NCI-H2081 treated with DMSO at 0.1 percent for 48 hours (cell line): ENCODE measurements around the gene DUS4L.

ENCODE experiments used
- DNase-seq: peaks from one replicate; lab custom pipeline; 2025; lab: John Stamatoyannopoulos, UW

DUS4L gene

DNA sequence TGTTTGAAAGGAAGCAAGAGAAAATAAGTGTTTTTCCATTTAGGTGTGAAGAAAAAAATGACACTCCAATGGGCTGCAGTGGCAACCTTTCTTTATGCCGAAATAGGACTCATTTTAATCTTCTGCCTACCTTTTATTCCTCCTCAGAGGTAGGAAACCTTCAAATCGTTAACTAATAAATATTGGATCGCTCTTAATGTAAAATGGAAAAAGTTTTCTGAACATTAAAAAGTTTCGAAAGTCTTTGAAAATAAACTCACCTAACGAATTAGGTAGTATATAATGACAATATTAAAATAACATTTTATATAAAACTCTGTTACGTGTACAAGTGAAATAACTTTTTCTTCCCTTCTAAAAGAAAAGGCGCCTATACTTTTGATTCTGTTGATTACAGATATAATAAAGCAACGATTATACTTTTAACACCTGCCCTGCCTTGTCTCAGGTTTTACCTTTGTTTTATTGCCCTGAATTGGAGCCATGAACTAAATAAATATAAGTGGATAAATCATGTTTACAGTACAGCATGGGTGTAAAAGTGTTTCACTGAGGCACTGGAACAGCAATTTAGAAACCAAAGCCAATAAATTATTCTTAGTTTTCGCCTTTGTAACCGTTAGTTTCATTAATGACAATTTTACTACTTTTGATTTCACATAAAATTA is 17.1 kb downstream of the DUS4L start:
- DNase-seq: no peak

- no peak for DNase-seq
Observed at GRCh38 chr7:107581387-107582013, 17.7 kb downstream of the DUS4L start.

DNA sequence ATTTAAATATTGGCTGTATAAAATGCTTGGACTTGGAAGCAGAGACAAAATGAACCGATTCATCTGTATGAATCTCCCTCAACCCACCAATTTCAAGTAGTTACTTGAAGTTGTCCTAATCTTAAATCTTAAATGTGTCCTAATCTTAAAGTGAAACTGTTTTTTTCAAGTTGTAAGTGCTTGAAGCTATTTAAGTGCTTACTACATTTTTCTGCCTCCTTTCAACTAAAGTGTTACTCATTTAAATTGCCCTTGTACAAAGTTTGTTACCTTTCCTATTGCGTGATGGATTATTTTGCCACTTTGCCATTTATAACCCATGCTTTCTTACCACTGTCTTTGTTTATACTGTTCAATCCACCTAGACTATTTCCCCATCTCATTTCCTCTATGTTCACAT is 19.1 kb downstream of the DUS4L start:
- DNase-seq: no peak

DNA sequence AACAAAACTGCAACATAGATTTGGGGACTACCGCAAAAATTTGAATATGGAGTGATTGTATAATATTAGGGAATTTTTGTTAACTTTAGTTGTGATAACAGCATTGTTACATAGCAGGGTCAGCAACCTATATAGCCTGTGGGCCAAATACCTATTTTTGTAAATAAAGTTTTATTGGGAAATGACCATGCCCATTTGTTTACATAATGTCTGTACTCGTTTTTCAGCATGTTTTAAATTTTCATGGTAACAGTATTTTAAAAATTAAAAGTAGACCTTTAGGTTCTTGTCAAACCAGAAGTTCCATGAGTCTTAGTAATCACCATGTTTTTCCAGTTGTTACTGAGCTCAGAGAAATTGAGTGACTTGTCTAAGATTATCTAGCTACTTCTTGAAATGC is 20.9 kb downstream of the DUS4L start:
- no peak for DNase-seq

GRCh38 chr7:107588529-107589130 is 24.9 kb downstream of the DUS4L start:
- DNase-seq: no peak

DNA sequence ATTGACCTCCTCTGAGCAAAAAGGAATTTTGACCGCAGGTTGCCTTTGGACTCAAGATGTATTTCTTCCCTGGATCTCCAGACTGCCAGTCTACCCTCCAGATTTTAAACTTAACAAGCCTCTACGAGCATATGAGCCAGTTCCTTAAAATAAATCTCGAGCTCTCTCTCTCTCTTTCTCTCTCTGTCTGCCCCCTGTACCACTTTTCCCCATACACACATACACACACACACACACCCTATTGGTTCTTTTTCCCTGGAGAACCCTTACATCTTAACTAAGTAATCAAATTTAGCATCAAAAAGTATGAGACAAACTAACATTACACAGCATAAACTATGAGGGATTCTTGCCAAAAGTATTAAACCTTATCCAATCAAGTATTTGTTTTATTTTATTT is 27.6 kb downstream of the DUS4L start:
- DNase-seq: no peak

DNA sequence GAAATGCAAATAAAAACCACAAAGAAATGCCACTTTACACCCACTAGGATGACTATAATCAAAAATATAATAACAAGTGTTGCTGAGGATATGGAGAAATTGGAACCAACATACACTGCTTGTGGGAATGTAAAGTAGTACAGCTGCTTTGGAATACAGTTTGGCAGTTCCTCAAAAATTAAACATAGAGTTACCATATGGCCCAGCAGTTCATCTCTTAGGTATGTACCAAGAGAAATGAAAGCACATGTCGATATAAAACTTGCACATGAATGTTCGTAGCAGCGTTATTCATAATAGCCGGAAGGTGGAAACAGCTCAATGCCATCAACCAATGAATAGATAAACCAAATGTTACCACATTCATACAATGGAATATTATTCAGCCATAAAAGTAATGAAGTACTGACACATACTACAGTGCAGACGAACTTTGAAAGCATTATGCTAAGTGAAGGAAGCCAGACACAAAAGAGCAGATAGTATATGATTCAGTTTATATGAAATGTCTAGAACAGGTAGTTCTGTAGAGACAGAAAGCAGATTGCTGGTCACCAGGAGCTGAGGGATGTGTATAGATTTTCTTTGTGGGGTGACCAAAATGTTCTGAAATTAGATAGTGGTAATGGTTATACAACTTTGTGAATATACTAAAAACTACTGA is 28.7 kb downstream of the DUS4L start:
- DNase-seq: no peak

DNA sequence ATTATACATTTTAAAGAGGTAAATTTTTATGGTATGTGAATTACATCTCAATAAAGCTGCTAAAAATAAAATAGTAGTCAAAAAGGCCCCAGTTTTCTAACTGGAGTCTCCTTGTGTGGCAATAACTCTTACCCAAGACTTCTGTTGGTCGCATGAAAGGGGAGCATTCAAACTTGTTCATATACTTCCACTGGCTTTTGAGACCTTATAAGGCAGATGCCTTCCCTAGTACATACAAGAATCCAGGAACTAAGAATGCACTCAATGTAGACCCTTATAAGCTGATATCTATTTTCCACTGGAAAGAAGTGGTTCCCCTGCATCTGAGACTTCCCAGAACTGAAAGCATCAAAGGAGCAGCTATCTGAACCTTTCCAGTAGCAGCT is 29.2 kb downstream of the DUS4L start:
- no peak for DNase-seq

- no peak for DNase-seq
Observed at GRCh38 chr7:107594961-107595737, 31.4 kb downstream of the DUS4L start.

GRCh38 chr7:107596881-107597581 is 33.3 kb downstream of the DUS4L start:
- DNase-seq: no peak

DNA sequence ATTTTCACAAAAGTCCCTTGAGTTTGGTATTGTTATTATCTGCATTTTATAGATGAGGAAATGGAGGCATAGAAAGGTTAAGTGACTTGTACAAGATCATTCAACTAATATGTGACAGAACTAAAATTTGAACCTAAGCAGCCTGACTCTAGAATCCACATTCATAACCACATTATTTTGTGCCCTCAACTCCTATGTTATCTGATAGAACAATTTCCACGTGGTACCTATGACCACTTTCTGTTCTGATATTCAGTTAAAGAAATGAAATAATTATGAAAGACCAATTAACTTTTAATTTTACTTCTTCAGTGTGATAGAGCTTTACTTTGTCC is 33.8 kb downstream of the DUS4L start:
- no peak for DNase-seq

- DNase-seq: no peak
Observed at GRCh38 chr7:107597953-107598352, 34.2 kb downstream of the DUS4L start.

GRCh38 chr7:107599262-107599661 is 35.5 kb downstream of the DUS4L start:
- DNase-seq: no peak

- DNase-seq: no peak
Observed at GRCh38 chr7:107600816-107601215, 37.0 kb downstream of the DUS4L start.

GRCh38 chr7:107605218-107605815 is 41.5 kb downstream of the DUS4L start:
- DNase-seq: no peak

- no peak for DNase-seq
Observed at GRCh38 chr7:107606303-107606702, 42.5 kb downstream of the DUS4L start.

DNA sequence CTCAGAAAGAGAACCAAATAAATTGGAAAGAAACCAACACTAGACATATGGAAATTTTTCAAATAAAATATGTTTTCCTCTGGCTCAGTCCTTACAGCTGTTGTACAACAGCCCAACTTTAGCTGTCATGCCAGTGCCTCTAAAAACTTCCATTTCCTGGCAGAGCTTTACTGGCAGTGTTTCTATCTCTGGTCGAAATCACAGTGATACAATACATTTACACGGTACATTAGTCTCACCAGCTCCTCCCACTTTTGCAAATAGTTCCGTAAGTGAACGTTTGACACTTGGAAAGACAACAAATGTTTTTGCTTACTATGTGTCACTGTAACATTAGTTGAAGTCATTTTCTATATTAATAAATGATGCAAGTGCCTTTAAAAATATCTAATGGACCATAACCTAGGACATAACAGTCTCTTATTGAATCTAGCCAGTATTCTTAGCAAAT is 46.1 kb downstream of the DUS4L start:
- DNase-seq: no peak

GRCh38 chr7:107610323-107610722 is 46.6 kb downstream of the DUS4L start:
- DNase-seq: no peak

GRCh38 chr7:107613439-107613838 is 49.7 kb downstream of the DUS4L start:
- DNase-seq: no peak

DNA sequence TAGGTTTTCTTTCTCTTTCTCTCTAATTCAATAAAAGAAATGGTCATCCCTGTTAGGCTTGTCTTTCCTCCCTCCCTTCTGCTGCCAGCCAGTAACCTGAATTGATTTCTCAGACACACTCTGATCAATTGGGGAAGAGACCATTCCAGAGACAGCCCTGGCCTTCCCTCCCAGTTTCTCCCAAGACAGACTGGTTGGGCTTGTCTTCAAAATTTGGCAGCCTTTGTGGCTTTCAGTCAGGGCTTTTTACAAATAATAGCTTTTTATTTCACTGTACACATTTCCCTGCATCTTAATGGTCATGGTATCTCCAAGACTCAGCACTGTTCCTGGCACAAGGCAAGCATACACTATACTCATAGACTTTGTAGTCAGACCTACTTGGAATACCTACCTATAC is 50.2 kb downstream of the DUS4L start:
- no peak for DNase-seq

- DNase-seq: no peak
Observed at GRCh38 chr7:107614425-107614824, 50.7 kb downstream of the DUS4L start.
